HG02798 (cell line): ENCODE data around the gene TMEM44.
A peak's percentile ranks its signal among the peaks of the same experiment; 100 is the strongest.

Experiments used
- ATAC-seq: cut with Tn5 transposase; IDR thresholded peaks from one replicate; pipeline ENCODE4 v1.9.1; 2021; ENCODE audit warnings: mild to moderate bottlenecking; ENCODE audit not compliant: unreplicated experiment, poor library complexity

Gene TMEM44

DNA sequence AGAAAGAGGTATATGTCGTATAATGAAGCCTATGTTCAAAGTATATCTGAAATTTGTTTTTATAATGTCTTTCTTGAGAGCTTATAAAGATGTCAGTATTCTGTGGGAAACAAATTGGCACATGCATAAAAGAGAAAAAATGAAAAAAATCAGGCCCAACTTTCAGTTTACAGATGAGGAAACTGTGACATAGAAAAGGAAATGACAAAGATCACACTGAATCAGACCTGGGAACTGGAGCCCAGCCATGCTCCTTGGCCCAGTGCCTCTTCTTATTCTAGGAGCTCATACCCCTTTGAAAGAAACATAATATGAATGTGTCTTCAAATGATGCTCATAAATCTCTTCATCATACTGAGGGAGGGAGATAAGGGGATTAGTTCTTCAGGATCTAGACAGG lies 48.4 kb downstream of the TMEM44 start:
- no peak for ATAC-seq

DNA sequence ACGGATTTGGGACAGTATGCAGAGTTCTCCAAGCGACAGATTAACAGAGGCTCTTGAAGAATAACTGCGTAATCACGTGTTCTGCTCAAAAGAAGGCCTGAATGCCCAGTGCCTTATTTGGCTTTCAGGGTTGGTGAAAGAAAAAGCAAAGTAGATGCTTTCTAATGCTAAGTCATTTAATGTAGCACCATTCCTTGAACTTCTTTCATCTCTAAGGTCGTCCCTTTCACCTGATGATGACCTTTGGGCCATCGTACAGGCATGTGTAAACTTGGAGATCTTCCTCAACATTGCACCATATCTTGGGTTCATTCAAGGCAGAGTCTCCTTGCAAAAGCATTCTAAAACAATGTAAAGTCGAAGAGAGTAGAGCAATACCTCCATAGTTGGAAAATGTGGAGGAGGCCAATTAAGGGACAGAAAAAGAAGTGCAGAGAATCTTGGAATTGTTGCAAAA lies 48.9 kb downstream of the TMEM44 start:
- ATAC-seq, result no peak

DNA sequence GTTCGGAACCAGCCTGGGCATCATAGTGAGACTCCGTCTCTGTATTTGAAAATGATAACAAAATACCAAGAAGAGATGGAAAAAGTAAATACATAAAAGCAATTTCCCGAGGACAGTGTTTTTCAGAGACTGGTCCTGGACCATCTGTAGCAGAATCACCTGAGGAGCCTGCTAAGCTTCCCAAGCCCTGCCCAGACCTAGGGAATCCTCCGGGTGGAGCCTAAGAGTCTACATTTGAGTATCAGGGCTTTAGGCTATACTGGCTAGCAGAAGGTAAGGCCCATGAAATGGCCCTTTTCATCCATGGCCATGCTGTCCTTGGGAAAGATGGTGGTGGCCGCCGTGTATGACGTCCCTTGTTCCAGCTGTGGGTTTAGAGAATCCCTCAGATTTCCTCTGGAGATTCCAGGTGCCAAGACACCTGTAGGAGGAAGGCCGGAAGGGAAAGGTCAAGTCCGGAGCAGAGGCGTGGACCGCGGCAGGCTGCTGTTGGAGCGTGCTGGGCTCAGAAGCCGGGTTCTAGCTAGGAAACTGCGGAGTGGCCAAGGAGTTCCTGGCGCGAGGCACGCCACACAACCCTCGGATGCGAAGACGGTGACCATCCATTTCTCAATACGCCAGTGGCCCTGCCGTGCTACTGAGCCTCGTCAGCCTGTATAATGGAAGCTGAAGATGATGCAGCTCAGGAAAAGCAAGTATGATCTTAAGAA lies 50.9 kb downstream of the TMEM44 start:
- no peak for ATAC-seq

DNA sequence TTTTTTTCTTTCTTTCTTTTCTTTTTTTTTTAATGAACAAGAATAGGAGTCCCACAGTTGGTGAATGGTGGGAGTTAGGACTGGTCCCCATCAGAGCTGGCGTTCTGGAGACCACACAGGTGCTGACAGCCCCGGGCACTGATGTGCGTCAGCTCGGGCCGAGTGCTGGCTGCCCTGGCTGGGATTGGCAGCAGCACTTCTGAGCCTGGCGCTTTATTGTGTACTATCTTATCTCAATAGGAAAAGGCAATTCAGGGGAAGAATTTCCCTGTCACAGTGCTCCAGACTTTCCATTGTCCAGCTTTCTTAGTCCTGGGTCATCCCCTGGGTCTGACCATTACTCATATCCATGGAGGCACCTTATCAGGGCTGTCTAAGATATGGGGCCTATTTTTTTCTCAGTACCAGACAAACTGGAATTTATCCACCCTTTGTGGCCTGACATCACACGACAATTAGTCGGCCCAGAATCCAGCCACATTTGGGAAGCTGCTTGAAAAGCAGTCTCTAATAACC lies 54.1 kb downstream of the TMEM44 start:
- ATAC-seq, result no peak

DNA sequence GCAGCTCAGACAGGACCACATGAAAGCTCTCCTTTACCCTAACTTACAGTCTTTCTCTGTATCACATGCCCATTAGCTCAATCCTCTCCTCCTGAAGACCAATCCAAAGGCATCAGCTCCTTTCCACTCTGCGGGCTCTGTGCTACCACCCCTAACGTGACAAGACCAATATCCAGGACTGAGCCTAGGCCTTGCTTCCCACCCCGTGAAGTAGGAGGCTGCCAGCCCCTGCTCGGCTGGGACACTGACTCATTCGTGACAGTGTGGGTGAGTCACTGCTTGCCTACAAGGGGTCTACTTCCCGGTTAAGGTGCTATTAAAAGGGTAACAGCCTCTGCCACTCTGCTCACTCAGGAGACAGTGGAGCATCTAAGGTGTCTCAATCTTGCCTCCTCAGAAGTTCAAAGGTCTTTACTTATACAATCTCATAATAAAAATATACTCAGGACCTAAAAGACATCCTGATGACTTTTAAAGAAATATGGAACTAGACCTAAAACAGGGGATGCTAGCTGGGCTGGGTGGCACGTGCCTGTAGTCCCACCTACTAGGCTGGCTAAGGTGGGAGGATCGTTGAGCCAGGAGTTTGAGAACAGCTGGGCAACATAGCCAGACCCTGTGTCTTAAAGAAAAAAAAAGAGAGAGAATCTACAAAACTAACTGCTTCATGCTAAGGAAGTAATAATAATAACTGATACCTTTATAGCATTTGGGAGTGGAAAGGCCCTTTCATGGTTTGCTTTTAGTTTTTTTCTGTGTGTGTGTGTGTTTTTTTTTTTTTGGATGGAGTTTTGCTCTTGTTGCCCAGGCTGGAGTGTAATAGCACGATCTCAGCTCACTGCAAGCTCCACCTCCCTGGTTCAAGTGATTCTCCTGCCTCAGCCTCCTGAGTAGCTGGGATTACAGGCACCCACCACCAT lies 55.0 kb downstream of the TMEM44 start:
- ATAC-seq, result no peak

DNA sequence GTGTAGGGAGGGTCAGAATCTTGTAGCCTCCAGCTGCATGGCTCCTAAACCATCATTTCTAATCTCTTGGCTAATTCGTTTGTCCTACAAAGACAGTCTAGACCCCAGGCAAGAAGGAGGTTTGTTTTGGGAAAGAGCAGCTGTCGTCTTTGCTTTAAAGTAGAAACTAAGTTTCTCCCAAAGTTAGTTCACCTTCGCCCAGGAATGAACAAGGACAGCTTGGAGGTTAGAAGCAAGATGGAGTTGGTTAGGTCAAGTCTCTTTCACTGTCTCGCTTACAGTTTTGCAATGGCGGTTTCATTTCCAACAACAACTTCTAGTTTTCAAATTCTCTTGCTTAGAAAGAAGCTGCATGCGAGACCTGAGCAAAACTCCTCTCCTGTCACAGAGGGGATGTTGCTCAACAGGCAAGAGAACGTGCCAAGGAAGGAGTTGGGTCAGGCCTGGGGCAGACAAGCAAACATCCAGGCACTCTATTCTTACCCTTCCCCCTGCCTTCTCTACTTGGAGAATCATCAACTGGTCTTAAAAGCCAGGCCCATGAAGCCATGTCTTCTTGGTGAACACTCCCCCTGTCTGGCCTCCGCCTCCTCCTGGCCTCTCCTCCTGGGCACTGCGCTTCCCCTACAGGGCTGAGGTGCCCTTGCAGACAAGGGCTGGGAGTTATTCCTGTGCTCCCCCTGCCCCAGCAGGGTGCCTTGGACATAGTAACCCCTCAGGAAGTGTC lies 57.6 kb downstream of the TMEM44 start:
- no peak for ATAC-seq

DNA sequence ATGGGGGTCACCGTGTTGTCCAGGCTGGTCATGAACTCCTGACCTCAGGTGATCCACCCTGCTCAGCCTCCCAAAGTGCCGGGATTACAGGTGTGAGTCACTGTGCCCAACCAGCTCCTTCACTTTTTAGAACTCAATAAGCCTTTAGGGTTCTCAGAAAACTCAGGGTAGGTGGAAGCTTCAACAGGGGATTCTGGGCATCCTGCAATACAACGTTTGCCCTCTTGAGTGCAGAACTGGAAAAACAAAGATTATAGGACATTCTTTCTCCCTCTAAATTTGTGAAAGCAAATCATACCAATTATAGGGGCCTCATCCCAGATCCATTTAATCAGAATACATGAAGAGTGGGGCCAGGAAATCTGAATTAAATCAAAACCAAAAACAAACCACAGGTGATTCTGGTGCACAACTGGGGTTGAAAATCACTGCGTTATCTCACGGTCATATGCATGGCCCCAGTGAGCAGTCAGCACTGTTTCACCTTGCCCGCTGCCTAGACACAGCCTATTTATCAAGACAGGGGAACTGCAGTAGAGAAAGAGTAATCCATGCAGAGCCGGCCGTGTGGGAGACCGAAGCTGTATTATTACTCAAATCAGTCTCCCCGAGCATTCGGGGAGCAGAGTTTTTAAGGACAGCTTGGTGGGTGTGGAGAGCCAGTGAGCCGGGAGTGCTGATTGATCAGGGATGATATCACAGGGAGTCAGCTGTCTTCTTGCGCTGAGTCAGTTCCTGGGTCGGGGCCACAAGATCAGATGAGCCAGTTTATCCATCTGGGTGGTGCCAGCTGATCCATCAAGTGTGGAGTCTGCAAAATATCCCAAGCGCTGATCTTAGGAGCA lies 58.4 kb downstream of the TMEM44 start:
- ATAC-seq, result no peak

DNA sequence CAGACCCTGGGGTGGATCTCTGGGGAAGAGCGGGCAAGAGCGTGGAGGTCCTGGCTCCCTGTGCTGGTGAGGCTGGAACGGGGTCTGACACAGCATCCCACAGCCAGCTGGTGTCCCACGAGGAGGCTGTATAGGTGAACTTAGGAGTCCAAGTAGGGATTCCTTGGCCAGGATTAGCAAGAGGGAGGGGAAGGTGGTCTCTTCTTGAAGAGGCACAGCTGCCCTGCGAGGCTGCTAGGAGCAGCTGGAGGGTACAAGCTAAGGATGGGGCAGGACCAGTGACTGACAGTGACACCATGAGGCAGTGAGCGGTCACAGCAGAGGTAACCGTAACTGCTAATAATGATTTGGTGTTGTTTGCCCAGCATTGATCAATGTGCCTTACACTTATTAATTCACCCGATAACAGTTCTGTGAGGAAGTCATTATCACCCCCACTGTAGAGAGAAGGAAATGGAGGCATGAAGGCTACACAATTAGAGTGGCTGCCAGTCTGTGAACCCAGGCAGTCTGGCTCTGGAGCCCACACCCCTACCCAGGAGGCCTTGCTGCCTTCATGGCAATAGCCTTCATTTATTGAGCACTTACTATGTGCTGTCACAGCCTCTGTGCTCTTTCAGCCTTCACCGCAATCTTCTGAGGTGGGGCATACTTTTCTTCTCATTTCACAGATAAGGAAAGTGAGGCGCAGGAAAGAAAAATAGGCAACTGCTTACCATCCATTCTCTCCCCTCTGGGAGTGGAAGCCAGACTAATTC lies 59.4 kb downstream of the TMEM44 start:
- peak; percentile 85 for ATAC-seq

DNA sequence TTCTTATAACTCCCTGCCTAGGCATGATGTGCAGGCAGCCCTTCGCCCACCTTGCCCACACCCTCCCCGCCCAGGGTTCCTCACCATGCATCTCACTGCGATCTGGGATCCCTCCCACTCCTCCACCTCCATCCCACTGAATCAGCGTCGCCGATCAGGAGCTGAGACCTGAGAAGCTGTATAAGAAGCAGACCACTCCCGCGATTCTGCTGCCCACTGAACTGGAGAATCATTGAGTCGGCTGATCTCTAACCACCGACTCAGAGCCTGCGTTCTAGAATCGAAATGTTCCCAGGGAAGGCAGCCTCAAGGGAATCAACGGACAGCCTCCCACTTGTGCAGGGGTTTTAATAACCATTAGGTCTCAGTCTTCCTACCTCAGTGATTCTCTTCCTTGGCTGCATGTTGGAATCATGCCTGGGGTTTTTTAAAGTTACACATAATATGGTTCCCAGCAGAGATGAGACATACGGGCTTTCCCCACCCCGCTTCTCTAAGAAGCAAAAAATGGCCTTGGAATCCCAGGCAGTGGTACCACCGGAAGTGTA lies 60.2 kb downstream of the TMEM44 start:
- ATAC-seq, result peak; percentile 7

DNA sequence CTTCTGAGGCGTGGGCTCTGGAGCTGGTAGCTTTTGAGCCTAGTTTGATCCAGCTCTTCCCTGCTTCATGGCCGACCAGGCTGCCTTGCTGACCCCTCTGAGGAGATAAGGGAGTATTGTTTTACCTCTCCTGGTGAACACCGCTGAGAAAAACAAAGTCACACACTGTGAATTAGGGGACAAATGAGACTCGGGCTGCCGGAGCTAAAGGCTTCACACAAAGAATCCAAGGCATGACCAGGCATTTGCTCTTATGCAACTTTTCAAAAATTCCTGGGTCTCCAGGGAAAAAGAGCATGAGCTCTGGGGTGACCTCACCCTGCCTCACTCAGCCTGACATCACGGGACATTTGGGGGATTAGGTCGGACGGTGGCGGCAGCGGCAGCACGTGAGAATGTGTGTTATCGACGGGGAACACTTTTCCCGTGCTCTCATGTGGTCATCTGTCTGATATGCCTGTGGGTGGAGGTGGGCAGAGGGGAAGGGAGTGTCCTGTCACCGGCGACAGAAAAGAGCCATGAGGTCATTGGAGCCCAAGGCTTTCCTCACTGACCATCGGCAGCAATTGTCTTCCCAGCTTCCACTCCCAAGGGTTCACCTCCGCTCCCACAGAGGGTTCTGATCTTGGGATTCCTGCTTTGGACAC lies 61.0 kb downstream of the TMEM44 start:
- ATAC-seq, result no peak

DNA sequence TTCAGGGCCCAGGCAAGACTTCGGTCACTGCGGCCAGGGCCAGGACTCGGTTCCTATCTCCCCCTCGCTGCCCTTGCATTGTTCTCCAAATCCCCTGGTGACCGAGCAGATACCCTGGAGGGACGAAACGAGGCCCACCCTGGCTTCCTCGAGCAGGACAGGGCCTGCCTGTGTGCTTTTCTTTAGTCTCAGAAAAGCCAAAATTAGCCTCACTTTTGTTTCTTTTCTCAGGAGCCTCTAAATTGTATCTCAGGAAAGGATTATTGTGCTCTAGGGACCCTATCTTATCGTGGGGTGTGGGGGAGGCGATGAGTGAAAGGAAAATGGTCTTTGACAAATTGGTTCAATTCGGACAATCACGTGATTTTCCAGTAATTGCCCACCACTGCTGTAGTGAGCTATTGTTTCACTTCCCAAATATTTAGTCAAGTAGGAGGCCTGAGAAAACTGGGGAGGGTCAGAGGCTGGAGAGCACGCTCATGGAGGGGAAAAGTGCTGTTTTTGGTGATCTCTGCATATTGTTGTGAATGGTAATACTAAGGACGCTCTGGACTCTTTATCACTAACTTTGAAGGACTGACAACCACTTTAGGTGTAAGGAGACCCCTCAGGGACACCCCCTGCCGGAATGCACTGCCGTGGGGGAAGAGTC lies 61.6 kb downstream of the TMEM44 start:
- no peak for ATAC-seq

DNA sequence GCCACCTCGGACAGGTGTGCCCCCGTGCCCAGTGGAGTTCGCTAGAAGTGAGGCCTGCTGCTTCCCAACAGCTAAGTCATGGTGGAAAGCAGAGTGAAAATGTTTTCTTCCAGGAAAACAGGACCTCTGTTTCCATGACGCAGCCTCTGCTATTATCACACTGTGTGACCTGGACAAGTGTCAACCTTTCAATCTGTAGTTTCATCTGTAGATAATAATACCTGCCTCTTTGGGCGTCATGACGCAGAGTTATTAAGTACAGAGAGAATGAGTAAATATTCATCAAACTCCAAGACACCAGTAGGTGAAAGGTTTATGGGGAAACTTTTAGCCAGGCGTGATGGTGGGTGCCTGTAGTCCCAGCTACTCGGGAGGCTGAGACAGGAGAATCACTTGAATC lies 62.3 kb downstream of the TMEM44 start:
- no peak for ATAC-seq

DNA sequence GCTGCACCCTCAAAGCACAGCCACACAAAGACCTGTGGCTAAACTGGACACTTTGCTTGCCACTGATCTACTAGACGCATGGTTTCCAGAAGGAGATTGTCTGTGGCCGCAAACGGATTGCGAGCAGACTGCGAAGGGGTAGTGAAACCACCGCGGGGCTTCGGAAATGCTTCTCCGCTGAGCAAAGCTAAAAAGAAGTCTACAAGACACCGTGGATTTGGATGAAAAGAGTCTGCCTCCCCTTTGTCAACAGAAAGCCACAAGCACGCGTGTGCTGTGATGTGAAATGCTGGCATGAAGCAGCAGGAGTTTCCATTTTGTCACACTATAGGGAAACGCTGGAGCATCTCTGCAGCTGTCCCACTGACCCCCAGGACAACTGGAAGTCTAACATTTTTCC lies 63.0 kb downstream of the TMEM44 start:
- no peak for ATAC-seq

DNA sequence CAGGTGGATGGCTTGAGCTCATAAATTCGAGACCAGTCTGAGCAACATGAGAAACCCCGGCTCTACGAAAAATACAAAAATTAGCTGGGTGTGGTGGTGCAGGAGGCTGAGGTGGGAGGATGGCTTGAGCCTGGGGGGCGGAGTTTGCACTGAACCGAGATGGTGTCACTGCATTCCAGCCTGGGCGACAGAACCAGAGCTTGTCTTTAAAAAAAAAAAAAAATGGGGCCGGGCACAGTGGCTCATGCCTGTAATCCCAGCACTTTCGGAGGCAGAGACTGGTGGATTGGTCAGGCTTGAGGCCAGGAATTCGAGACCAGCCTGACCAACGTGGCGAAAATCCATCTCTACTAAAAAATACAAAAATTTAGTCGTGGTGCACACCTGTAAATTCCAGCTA lies 64.0 kb downstream of the TMEM44 start:
- no peak for ATAC-seq

DNA sequence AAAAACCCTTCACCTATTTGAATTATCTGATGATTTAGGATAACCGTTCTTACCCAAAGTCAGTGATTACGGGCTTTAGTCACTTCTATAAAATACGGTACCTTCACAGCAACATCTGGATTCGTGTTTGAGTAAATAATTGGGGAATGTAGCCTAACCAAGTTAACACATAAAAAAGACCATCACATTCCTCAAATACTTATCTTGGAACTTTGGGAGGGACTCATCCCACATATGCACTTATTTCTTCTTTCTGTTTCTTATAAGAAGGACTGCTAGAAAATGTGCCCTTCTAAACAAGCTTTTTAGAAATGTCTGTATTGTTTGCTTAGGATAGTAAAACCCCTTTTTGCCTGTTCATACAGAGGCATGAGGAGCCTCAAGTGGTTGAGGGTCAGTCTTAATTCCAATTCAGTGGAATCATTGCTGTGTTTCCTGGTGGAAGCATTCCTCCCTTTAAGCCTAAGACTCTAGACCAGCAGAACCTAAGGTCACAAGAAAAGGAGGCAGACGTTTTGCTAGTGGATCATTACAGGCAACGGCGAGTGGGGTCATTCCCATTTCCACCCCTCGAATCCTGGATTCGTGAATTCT lies 67.5 kb downstream of the TMEM44 start:
- ATAC-seq, result no peak

DNA sequence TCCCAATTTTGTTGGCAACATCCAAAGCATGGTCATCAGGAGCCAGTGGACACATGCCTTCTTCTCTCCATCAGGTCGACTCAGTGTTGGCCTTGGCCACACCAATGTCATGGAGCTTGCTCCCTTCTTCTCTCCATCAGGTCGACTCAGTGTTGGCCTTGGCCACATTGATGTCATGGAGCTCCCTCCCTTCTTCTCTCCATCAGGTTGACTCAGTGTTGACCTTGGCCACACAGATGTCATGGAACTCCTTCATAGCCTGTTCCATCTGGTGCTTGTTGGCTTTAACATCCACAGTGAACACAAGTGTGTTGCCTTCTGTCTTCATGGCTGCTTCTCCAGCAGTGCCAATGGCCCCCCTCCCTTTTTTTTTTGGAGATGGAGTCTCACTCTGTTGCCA lies 70.2 kb downstream of the TMEM44 start:
- no peak for ATAC-seq

DNA sequence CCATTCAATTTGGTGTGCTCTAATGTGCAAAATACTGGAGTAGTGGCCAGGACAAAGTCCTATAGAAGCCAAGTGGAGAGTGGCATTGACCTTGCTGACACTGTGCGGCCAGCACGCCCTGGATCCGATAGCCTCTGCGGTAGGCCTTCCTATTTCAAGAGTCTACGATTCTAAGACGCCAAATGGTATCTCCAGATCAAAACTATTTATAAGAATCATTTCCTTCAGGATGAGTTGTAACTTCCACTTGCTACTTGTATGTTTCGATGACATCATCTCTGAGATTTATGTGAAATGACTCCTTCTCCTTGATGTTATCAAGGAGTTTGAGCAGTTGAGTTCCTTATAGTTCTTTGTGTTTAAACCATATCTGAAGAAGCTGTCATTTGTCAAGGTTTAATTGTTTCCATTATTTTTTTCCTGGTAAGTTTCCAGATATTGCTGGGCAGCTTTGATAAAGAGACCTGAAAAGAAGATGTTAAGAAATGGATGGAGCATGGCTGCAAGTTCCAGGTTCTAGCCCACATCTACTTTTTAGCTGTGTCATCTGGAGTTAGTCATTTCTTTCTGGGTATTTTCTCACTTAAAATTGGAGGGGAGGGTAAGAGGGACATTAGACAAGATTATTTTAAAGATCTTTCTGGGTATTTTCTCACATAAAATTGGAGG lies 71.8 kb downstream of the TMEM44 start:
- no peak for ATAC-seq
